ENCODE data around the gene MAPK6.
A peak's percentile ranks its signal among the peaks of the same experiment; 100 is the strongest.

The MAPK6 gene

GRCh38 chr15:52101542-52102323, 82.7 kb downstream of the MAPK6 start:
- TF ChIP-seq, protein P1, sequence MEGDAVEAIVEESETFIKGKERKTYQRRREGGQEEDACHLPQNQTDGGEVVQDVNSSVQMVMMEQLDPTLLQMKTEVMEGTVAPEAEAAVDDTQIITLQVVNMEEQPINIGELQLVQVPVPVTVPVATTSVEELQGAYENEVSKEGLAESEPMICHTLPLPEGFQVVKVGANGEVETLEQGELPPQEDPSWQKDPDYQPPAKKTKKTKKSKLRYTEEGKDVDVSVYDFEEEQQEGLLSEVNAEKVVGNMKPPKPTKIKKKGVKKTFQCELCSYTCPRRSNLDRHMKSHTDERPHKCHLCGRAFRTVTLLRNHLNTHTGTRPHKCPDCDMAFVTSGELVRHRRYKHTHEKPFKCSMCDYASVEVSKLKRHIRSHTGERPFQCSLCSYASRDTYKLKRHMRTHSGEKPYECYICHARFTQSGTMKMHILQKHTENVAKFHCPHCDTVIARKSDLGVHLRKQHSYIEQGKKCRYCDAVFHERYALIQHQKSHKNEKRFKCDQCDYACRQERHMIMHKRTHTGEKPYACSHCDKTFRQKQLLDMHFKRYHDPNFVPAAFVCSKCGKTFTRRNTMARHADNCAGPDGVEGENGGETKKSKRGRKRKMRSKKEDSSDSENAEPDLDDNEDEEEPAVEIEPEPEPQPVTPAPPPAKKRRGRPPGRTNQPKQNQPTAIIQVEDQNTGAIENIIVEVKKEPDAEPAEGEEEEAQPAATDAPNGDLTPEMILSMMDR (IDR thresholded peaks at IDR 0.05; ENCODE audit: insufficient read depth, low read length, missing control alignments) = no peak
- ChIA-PET CTCF (no interaction called here), POLR2A (no interaction called here)
- no peak overlapping the region for H3K4me3 ChIP-seq (ENCODE audit: low read depth, low read length)
- DNase-seq (ENCODE audit: low read depth, low spot score) = no peak

DNA sequence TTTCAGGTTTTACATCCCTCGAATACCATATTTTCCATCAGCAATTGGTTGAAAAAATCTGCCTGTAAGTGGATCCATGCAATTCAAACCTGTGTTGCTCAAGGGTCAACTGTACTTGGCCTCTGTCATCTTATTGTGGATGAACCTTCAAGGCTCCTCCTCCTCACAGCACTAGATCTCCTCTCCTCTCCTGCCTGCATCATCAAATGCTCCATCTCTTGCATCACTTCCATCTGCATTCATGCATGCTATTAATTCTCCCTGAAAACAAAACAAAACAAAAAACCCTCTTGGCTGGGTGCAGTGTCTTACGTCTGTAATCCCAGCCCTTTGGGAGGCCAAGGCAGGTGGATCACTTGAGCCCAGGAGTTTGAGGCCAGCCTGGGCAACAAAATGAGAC, 83.4 kb downstream of the MAPK6 start:
- no peak overlapping the region for H3K4me3 ChIP-seq (ENCODE audit: low read depth, low read length)
- TF ChIP-seq, protein P1 (IDR thresholded peaks at IDR 0.05; ENCODE audit: insufficient read depth, low read length, missing control alignments) = no peak
- ChIA-PET POLR2A (no interaction called here), CTCF (interaction anchor here (0.9 to 2.4 kb wide), 2 partner anchors 23 to 38 kb away, joined by 3 to 11 read pairs; no protein-coding TSS in a partner anchor)
- DNase-seq (ENCODE audit: low read depth, low spot score) = peak; percentile 65

DNA sequence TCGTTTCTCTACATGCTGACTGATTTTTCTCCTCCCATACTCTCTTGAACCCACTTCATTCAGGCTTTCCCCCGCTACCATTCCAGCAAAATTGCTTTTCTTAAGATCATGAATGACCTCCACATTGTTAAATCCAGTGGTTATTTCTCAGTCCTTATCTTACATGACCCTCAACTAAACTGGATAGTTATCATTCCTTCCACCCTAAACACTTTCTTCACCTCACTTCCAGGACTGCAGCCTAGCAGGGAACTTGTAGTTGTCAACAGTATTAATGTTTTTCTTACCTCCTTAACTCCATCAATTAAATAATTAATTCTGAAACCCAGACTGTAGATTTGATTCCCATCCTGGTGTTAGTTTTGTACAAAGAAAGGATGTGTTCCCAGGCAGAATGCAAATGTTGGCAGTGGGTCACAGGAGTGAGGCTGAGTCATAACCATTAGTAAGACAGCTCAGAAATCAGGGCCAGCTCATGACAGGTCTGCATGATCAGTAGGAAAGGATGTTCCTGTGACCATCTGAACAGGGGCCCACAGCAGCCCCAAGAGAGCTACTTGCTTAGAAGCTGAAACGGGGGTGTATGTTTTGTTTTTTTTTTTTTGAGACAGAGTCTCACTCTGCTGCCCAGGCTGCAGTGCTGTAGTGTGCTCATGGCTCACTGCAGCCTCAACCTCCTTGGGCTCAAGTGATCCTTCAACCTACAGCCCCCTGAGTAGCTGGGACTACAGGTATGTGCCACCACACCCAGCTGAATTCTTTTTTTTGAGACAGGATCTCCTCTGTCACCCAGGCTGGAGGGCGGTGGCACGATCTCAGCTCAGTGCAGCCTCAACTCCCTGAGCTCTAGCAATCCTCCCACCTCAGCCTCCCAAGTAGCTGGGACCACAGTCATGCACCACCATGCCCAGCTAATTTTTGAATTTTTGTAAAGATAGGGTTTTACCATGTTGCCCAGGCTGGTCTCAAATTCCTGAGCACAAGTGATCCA, 84.5 kb downstream of the MAPK6 start:
- CTCF ChIA-PET = interaction anchor here (0.6 to 2.4 kb wide), 4 partner anchors 24 to 125 kb away, joined by 3 to 11 read pairs (median 4); no protein-coding TSS in a partner anchor
- H3K4me3 ChIP-seq (ENCODE audit: low read depth, low read length) = no peak overlapping the region
- DNase-seq (ENCODE audit: low read depth, low spot score) = peak; percentile 78
- TF ChIP-seq, protein P1 (IDR thresholded peaks at IDR 0.05; ENCODE audit: insufficient read depth, low read length, missing control alignments) = no peak
- POLR2A ChIA-PET = no interaction called here

GRCh38 chr15:52104532-52105004, 85.5 kb downstream of the MAPK6 start:
- ChIA-PET CTCF (interaction anchor here (2.4 kb wide), 1 partner anchor 26 kb away, joined by 11 read pairs; no protein-coding TSS in a partner anchor), POLR2A (no interaction called here)
- no peak overlapping the region for H3K4me3 ChIP-seq (ENCODE audit: low read depth, low read length)
- TF ChIP-seq, protein P1 (IDR thresholded peaks at IDR 0.05; ENCODE audit: insufficient read depth, low read length, missing control alignments) = no peak
- DNase-seq (ENCODE audit: low read depth, low spot score) = no peak

DNA sequence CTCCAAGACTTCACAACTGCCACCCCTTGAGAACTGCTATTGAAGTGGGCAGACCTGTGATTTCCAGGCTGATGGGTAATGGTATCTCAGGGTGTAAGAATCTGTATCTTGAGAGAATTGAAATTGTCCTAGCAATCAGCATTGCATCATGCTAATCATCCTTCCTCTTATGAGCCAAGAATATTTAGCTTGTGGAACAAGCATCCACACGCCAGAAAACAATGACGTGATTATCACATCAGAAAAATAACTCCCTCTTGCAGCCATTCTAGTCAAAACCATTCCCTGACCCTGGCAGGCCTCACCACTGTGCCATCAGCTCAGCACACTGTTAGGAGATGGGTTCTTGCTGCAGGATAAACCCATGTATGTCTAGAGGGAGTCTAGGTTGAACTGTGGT, 86.8 kb downstream of the MAPK6 start:
- TF ChIP-seq, protein P1 (IDR thresholded peaks at IDR 0.05; ENCODE audit: insufficient read depth, low read length, missing control alignments) = no peak
- no peak for DNase-seq (ENCODE audit: low read depth, low spot score)
- POLR2A ChIA-PET = no interaction called here
- CTCF ChIA-PET = no interaction called here
- no peak overlapping the region for H3K4me3 ChIP-seq (ENCODE audit: low read depth, low read length)

- POLR2A ChIA-PET = no interaction called here
- CTCF ChIA-PET = no interaction called here
- DNase-seq (ENCODE audit: low read depth, low spot score) = no peak
- TF ChIP-seq, protein P1 (IDR thresholded peaks at IDR 0.05; ENCODE audit: insufficient read depth, low read length, missing control alignments) = no peak
- H3K4me3 ChIP-seq (ENCODE audit: low read depth, low read length) = no peak overlapping the region
Observed at GRCh38 chr15:52106641-52107040, 87.6 kb downstream of the MAPK6 start.

Data from AG04449 (cell line).